Activated CD8-positive, alpha-beta memory T cell treated with anti-CD3 and anti-CD28 coated beads, Interleukin-2, amount 50 U/mL, for 48 hours (primary cell): ENCODE data around the gene DOC2B.
"Not testable (repeated sequence)": the region's sequence is repeated elsewhere in the genome, so short reads cannot be mapped to it uniquely, and the experiment has no call there.

ENCODE experiments used
- DNase-seq: peaks from one replicate; pipeline ENCODE4 v3.0.0-alpha.2; 2020

The DOC2B gene

GRCh38 chr17:181245-182049, at the start of gene DOC2B:
DOC2B (minus strand) TSS chr17:181650; CDS start chr17:181479, 171 bp downstream.
- DNase-seq: no peak

GRCh38 chr17:230395-230770, 48.9 kb upstream of the DOC2B start:
- no peak for DNase-seq

GRCh38 chr17:229709-230394, 48.4 kb upstream of the DOC2B start:
- DNase-seq: no peak

GRCh38 chr17:228951-229708, 47.7 kb upstream of the DOC2B start:
- DNase-seq: no peak

GRCh38 chr17:227946-228615, 46.6 kb upstream of the DOC2B start:
- DNase-seq: no peak

- no peak for DNase-seq
These were observed 45.9 kb upstream of the DOC2B start for GRCh38 chr17:227078-227945.

GRCh38 chr17:226108-227077, 44.9 kb upstream of the DOC2B start:
- DNase-seq: no peak

GRCh38 chr17:225551-225950, 44.1 kb upstream of the DOC2B start:
- no peak for DNase-seq

GRCh38 chr17:224576-224975, 43.1 kb upstream of the DOC2B start:
- not testable (repeated sequence) for DNase-seq

- no peak for DNase-seq
These were observed 42.4 kb upstream of the DOC2B start for GRCh38 chr17:223723-224471.

- DNase-seq: no peak
These were observed 40.7 kb upstream of the DOC2B start for GRCh38 chr17:222172-222571.

GRCh38 chr17:219696-220095, 38.2 kb upstream of the DOC2B start:
- no peak for DNase-seq

GRCh38 chr17:218432-219110, 37.1 kb upstream of the DOC2B start:
- DNase-seq: no peak

- DNase-seq: no peak
These were observed 35.2 kb upstream of the DOC2B start for GRCh38 chr17:216625-217024.

- DNase-seq: not testable (repeated sequence)
These were observed 34.4 kb upstream of the DOC2B start for GRCh38 chr17:215563-216478.

- no peak for DNase-seq
These were observed 33.5 kb upstream of the DOC2B start for GRCh38 chr17:214881-215331.

- DNase-seq: no peak
These were observed 32.0 kb upstream of the DOC2B start for GRCh38 chr17:213286-214105.
